Measurements from ENCODE around the gene FMO2.
A peak's percentile ranks its signal among the peaks of the same experiment; 100 is the strongest.
"Not testable (repeated sequence)": the region's sequence is repeated elsewhere in the genome, so short reads cannot be mapped to it uniquely, and the experiment has no call there.

The FMO2 gene

GRCh38 chr1:171222936-171223335 is 37.8 kb downstream of the FMO2 start:
- no peak overlapping the region for H3K4me3 ChIP-seq (replicated peaks in 1 of 2; ENCODE audit: low read depth in 2 of 2, low read length in 2 of 2)
- TF ChIP-seq CTCF (IDR thresholded peaks at IDR 0.05; ENCODE audit: low read depth, low read length): no peak
- peak in 1 of 2 donors; percentile 59 for DNase-seq (ENCODE audit: low read depth in 2 of 2)

GRCh38 chr1:171224257-171224656 is 39.2 kb downstream of the FMO2 start:
- peak in 1 of 2 donors; percentile 30 for DNase-seq (ENCODE audit: low read depth in 2 of 2)
- not testable (repeated sequence) for H3K4me3 ChIP-seq (replicated peaks in 1 of 2; ENCODE audit: low read depth in 2 of 2, low read length in 2 of 2)

- peak; percentile 76 for TF ChIP-seq CTCF (IDR thresholded peaks at IDR 0.05; ENCODE audit: low read depth, low read length)
- peak; percentile 88 to 91 for DNase-seq (ENCODE audit: low read depth in 2 of 2)
- no peak overlapping the region for H3K4me3 ChIP-seq (replicated peaks in 1 of 2; ENCODE audit: low read depth in 2 of 2, low read length in 2 of 2)
Observed at GRCh38 chr1:171226747-171227370, 41.8 kb downstream of the FMO2 start.

- H3K4me3 ChIP-seq (replicated peaks in 1 of 2; ENCODE audit: low read depth in 2 of 2, low read length in 2 of 2): no peak overlapping the region
- no peak for DNase-seq (ENCODE audit: low read depth in 2 of 2)
- no peak for TF ChIP-seq CTCF (IDR thresholded peaks at IDR 0.05; ENCODE audit: low read depth, low read length)
Observed at GRCh38 chr1:171231326-171231725, 46.2 kb downstream of the FMO2 start.

GRCh38 chr1:171233183-171233582 is 48.1 kb downstream of the FMO2 start:
- no peak for TF ChIP-seq CTCF (IDR thresholded peaks at IDR 0.05; ENCODE audit: low read depth, low read length)
- DNase-seq (ENCODE audit: low read depth in 2 of 2): no peak
- no peak overlapping the region for H3K4me3 ChIP-seq (replicated peaks in 1 of 2; ENCODE audit: low read depth in 2 of 2, low read length in 2 of 2)

- not testable (repeated sequence) for H3K4me3 ChIP-seq (replicated peaks in 1 of 2; ENCODE audit: low read depth in 2 of 2, low read length in 2 of 2); DNase-seq (ENCODE audit: low read depth in 2 of 2)
Observed at GRCh38 chr1:171236231-171236630, 51.1 kb downstream of the FMO2 start.

- no peak for TF ChIP-seq CTCF (IDR thresholded peaks at IDR 0.05; ENCODE audit: low read depth, low read length)
- H3K4me3 ChIP-seq (replicated peaks in 1 of 2; ENCODE audit: low read depth in 2 of 2, low read length in 2 of 2): no peak overlapping the region
- no peak for DNase-seq (ENCODE audit: low read depth in 2 of 2)
Observed at GRCh38 chr1:171243878-171244277, 58.8 kb downstream of the FMO2 start.

GRCh38 chr1:171245458-171246064 is 60.5 kb downstream of the FMO2 start:
- peak; percentile 61 to 63 for DNase-seq (ENCODE audit: low read depth in 2 of 2)
- peak; percentile 80 for TF ChIP-seq CTCF (IDR thresholded peaks at IDR 0.05; ENCODE audit: low read depth, low read length)

More at GRCh38 chr1:171245458-171246064, 60.5 kb downstream of the FMO2 start:
- no peak overlapping the region for H3K4me3 ChIP-seq (replicated peaks in 1 of 2; ENCODE audit: low read depth in 2 of 2, low read length in 2 of 2)

All from cardiac fibroblast (primary cell).